GM12878 (cell line): ENCODE results near the gene ARAP2. TPM values are rescaled to one million over a fixed set of nuclear protein-coding genes. Genes with fewer than 3 reads are reported as not detected.

Source experiments
- ATF7 ChIP-seq: fragments of 450-650 bp; IDR thresholded peaks from 2 replicates; pipeline ENCODE4 v1.6.1; 2016; ENCODE audit warnings: low read depth, mild to moderate bottlenecking
- CBX3 ChIP-seq: fragments of 200-600 bp; sonication (generic); IDR thresholded peaks from 2 replicates; pipeline ENCODE4 v1.6.1; 2016; ENCODE audit warnings: low read depth, borderline replicate concordance
- DPF2 ChIP-seq: fragments of 450-650 bp; IDR thresholded peaks from 2 replicates; pipeline ENCODE4 v1.6.1; 2017; ENCODE audit warnings: mild to moderate bottlenecking
- EED ChIP-seq: sonication (generic); IDR thresholded peaks from 2 replicates; pipeline ENCODE4 v1.6.1; 2016; ENCODE audit warnings: antibody characterized with exemption, low read depth
- GABPA ChIP-seq: IDR thresholded peaks from 2 replicates; pipeline ENCODE4 v1.6.1; 2014; ENCODE audit warnings: antibody characterized with exemption, low read depth, mild to moderate bottlenecking, inconsistent platforms
- GATAD2B ChIP-seq: fragments of 450-650 bp; conservative IDR thresholded peaks from 2 replicates; pipeline ENCODE4 v1.6.1; 2017; ENCODE audit warnings: low read depth, mild to moderate bottlenecking, moderate library complexity
- IKZF2 ChIP-seq, 2 experiments: fragments of 450-650 bp; IDR thresholded peaks; 2 replicates each; pipeline ENCODE4 v1.6.1; 2017; ENCODE audit warnings: mild to moderate bottlenecking in 2 of 2, moderate library complexity in 2 of 2
- LARP7 ChIP-seq: fragments of 450-650 bp; IDR thresholded peaks from 2 replicates; pipeline ENCODE4 v1.6.1; 2017; ENCODE audit warnings: mild to moderate bottlenecking
- NFIC ChIP-seq: IDR thresholded peaks from 2 replicates; pipeline ENCODE4 v1.6.1; 2012; ENCODE audit warnings: low read depth, mild to moderate bottlenecking, inconsistent platforms, low read length, moderate library complexity
- TARDBP ChIP-seq: IDR thresholded peaks from 2 replicates; pipeline ENCODE4 v1.6.1; 2016; ENCODE audit warnings: borderline replicate concordance
- ZNF384 ChIP-seq: IDR thresholded peaks from 2 replicates; pipeline ENCODE4 v1.6.1; 2012; ENCODE audit warnings: low read depth, mild to moderate bottlenecking, low read length, improper control_type of control experiment, borderline replicate concordance
- polyA plus RNA-seq, 11 experiments: library from polyadenylated mRNA; depleted of rRNA in 4 of 11; unstranded in 6 of 11; stranded (reverse) in 5 of 11; fragments of >200 nt; fragmentation: Nextera tagmentation in 4 of 11; fragmentation: Illumina TruSeq in 1 of 11; extraction: Ambion mirVana in 4 of 11; extraction: Trizol in 1 of 11; gene quantifications; 1 replicate in 1 of 11; 2 replicates in 10 of 11; pipeline versions ENCODE4 v1.2.1 to v1.2.3, GENCODE V29; 2011 to 2016; ENCODE audit warnings: inconsistent platforms in 2 of 11, missing spikeins in 2 of 11, low read depth in 1 of 11
- total RNA-seq, 4 experiments: library from RNA; depleted of rRNA in 3 of 4; stranded (reverse); fragments of >200 nt in 3 of 4; fragmentation: Illumina TruSeq in 1 of 4; extraction: Trizol in 1 of 4; gene quantifications; 2 replicates each; pipeline versions ENCODE4 v1.2.1 to v1.2.3, GENCODE V29; 2013 to 2021
- TF ChIP-seq, protein P1 (sequence below): fragments of 450-650 bp; formaldehyde crosslinking; IDR thresholded peaks from 2 replicates; pipeline ENCODE4 v1.4.0; 2020; ENCODE audit warnings: mild to moderate bottlenecking, moderate library complexity
- TF ChIP-seq, protein P2 (sequence below): IDR thresholded peaks from 2 replicates; pipeline ENCODE4 v1.6.1; 2011; ENCODE audit warnings: borderline replicate concordance, low read depth, mild to moderate bottlenecking, moderate library complexity, low read length; ENCODE audit not compliant: insufficient read depth, poor library complexity, severe bottlenecking
- TF ChIP-seq, protein P3 (sequence below): fragments of 450-650 bp; IDR thresholded peaks from 2 replicates; pipeline ENCODE4 v1.6.1; 2016; ENCODE audit warnings: mild to moderate bottlenecking
- TF ChIP-seq, protein P4 (sequence below): fragments of 450-650 bp; IDR thresholded peaks from 2 replicates; pipeline ENCODE4 v1.6.1; 2017; ENCODE audit warnings: low read depth, mild to moderate bottlenecking, moderate library complexity
- TF ChIP-seq, protein P5 (sequence below): fragments of 450-650 bp; IDR thresholded peaks from 2 replicates; pipeline ENCODE4 v1.6.1; 2016; ENCODE audit warnings: mild to moderate bottlenecking, moderate library complexity, borderline replicate concordance

Gene ARAP2
- total and polyA plus RNA-seq, 10 of the 15 experiments (the other 5 are each of a cell fraction or from before 2014, with no cell fraction given): 5.4 to 36.1 (median 12.2) TPM

DNA sequence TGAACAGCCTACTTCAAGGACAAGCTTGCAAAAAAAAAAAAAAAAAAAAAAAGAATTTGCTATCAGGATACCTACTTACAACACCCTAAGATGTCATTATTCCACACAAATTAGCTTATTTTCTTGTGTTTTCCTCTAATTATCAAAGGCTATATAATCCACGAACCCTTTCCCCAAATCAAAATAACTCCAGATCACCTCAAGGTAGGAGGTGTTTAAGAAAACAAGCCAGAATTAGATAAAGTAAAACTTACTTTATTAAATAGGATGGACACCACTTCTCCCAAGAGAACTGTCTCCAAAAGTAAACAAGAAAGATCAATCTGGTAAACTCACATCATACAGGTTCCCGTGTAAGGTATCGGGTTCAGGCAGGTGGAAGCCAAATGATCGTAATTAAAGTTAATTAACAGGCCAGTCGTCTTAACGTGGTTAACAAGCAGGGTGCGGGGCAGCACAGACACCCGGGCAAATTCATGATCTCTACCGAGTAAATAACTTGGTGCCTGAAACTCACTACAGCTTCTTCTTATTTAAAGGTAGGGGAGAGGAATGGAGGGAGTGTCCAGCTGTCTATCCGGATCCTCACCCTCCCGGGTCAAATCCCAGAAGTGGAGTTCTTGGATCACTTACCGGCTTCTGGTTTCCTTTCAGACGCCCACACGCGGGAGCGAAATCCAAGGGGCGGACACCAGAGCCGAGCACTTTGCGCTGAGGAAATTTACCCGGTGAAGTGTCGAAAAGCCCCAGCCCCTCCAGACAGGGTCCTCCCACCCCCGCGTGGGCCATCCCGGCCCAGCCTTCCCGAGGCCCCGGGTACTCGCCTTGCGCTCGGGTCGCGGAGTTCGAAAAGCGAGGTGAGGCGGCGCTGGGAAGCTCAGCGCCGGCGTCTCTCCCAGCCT lies 708 bp downstream of the ARAP2 start (continued):
- no peak for TF ChIP-seq CBX3
- peak; percentile 39 to 68 for TF ChIP-seq IKZF2 (IDR thresholded peaks at IDR 0.05)
- TF ChIP-seq, protein P1, sequence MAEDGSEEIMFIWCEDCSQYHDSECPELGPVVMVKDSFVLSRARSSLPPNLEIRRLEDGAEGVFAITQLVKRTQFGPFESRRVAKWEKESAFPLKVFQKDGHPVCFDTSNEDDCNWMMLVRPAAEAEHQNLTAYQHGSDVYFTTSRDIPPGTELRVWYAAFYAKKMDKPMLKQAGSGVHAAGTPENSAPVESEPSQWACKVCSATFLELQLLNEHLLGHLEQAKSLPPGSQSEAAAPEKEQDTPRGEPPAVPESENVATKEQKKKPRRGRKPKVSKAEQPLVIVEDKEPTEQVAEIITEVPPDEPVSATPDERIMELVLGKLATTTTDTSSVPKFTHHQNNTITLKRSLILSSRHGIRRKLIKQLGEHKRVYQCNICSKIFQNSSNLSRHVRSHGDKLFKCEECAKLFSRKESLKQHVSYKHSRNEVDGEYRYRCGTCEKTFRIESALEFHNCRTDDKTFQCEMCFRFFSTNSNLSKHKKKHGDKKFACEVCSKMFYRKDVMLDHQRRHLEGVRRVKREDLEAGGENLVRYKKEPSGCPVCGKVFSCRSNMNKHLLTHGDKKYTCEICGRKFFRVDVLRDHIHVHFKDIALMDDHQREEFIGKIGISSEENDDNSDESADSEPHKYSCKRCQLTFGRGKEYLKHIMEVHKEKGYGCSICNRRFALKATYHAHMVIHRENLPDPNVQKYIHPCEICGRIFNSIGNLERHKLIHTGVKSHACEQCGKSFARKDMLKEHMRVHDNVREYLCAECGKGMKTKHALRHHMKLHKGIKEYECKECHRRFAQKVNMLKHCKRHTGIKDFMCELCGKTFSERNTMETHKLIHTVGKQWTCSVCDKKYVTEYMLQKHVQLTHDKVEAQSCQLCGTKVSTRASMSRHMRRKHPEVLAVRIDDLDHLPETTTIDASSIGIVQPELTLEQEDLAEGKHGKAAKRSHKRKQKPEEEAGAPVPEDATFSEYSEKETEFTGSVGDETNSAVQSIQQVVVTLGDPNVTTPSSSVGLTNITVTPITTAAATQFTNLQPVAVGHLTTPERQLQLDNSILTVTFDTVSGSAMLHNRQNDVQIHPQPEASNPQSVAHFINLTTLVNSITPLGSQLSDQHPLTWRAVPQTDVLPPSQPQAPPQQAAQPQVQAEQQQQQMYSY (CRISPR knock-in tag): no peak
- TF ChIP-seq, protein P2, sequence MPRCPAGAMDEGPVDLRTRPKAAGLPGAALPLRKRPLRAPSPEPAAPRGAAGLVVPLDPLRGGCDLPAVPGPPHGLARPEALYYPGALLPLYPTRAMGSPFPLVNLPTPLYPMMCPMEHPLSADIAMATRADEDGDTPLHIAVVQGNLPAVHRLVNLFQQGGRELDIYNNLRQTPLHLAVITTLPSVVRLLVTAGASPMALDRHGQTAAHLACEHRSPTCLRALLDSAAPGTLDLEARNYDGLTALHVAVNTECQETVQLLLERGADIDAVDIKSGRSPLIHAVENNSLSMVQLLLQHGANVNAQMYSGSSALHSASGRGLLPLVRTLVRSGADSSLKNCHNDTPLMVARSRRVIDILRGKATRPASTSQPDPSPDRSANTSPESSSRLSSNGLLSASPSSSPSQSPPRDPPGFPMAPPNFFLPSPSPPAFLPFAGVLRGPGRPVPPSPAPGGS: no peak
- no peak for TF ChIP-seq GABPA
- peak; percentile 72 for TF ChIP-seq EED
- TF ChIP-seq, protein P3, sequence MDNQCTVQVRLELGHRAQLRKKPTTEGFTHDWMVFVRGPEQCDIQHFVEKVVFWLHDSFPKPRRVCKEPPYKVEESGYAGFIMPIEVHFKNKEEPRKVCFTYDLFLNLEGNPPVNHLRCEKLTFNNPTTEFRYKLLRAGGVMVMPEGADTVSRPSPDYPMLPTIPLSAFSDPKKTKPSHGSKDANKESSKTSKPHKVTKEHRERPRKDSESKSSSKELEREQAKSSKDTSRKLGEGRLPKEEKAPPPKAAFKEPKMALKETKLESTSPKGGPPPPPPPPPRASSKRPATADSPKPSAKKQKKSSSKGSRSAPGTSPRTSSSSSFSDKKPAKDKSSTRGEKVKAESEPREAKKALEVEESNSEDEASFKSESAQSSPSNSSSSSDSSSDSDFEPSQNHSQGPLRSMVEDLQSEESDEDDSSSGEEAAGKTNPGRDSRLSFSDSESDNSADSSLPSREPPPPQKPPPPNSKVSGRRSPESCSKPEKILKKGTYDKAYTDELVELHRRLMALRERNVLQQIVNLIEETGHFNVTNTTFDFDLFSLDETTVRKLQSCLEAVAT: 0 out of 2 replicates have a peak, but pooled peaks have one; percentile 19
- TF ChIP-seq ZNF384: peak; percentile 34; the same call in 1 of the 2 replicates
- TF ChIP-seq, protein P4, sequence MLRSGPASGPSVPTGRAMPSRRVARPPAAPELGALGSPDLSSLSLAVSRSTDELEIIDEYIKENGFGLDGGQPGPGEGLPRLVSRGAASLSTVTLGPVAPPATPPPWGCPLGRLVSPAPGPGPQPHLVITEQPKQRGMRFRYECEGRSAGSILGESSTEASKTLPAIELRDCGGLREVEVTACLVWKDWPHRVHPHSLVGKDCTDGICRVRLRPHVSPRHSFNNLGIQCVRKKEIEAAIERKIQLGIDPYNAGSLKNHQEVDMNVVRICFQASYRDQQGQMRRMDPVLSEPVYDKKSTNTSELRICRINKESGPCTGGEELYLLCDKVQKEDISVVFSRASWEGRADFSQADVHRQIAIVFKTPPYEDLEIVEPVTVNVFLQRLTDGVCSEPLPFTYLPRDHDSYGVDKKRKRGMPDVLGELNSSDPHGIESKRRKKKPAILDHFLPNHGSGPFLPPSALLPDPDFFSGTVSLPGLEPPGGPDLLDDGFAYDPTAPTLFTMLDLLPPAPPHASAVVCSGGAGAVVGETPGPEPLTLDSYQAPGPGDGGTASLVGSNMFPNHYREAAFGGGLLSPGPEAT: 0 out of 2 replicates have a peak, but pooled peaks have one; percentile 26
- TF ChIP-seq ATF7: no peak
- peak; percentile 18; the same call in 1 of the 2 replicates for TF ChIP-seq NFIC
- TF ChIP-seq LARP7: no peak
- TF ChIP-seq TARDBP: no peak
- TF ChIP-seq DPF2: no peak
- TF ChIP-seq GATAD2B: no peak
- TF ChIP-seq, protein P5, sequence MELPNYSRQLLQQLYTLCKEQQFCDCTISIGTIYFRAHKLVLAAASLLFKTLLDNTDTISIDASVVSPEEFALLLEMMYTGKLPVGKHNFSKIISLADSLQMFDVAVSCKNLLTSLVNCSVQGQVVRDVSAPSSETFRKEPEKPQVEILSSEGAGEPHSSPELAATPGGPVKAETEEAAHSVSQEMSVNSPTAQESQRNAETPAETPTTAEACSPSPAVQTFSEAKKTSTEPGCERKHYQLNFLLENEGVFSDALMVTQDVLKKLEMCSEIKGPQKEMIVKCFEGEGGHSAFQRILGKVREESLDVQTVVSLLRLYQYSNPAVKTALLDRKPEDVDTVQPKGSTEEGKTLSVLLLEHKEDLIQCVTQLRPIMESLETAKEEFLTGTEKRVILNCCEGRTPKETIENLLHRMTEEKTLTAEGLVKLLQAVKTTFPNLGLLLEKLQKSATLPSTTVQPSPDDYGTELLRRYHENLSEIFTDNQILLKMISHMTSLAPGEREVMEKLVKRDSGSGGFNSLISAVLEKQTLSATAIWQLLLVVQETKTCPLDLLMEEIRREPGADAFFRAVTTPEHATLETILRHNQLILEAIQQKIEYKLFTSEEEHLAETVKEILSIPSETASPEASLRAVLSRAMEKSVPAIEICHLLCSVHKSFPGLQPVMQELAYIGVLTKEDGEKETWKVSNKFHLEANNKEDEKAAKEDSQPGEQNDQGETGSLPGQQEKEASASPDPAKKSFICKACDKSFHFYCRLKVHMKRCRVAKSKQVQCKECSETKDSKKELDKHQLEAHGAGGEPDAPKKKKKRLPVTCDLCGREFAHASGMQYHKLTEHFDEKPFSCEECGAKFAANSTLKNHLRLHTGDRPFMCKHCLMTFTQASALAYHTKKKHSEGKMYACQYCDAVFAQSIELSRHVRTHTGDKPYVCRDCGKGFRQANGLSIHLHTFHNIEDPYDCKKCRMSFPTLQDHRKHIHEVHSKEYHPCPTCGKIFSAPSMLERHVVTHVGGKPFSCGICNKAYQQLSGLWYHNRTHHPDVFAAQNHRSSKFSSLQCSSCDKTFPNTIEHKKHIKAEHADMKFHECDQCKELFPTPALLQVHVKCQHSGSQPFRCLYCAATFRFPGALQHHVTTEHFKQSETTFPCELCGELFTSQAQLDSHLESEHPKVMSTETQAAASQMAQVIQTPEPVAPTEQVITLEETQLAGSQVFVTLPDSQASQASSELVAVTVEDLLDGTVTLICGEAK: peak; percentile 23; the same call in 1 of the 2 replicates
